GM23248 (cell line): ENCODE measurements around the gene GIMAP4.

ENCODE experiments used
- EZH2 ChIP-seq: fragments of 200-600 bp; sonication (generic); IDR thresholded peaks from 2 replicates; pipeline ENCODE4 v1.6.1; 2018; ENCODE audit warnings: antibody characterized with exemption, mild to moderate bottlenecking; ENCODE audit not compliant: insufficient read depth, poor library complexity, severe bottlenecking
- EZH2phosphoT487 ChIP-seq: fragments of 200-600 bp; sonication (generic); IDR thresholded peaks from 2 replicates; pipeline ENCODE4 v1.6.1; 2018; ENCODE audit warnings: antibody characterized with exemption, moderate library complexity, mild to moderate bottlenecking, low read depth; ENCODE audit not compliant: insufficient read depth

DNA sequence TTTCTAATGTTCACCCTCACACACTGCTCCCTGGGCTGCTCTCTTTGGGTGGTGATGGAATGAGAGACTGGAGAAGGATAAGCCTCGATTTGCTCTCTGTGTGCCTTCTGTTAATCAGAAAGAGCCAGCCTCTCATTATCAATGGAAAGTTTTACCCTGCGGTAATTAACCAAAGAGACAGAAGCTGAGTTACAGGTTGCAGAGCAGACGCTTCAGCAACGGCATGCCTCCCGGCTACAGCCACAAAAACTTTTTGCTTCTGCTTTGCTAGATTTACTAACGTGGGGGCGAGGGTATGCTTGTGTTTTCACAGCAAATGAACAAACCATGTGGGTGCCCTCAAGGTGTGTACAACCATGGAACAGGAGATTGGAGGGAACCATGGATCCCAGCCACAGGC, 18.0 kb downstream of the GIMAP4 start:
- TF ChIP-seq EZH2 (no peak), EZH2phosphoT487 (no peak)
